Activated CD4-positive, alpha-beta memory T cell treated with anti-CD3 and anti-CD28 coated beads, Interleukin-2, amount 10 ng/mL, durations not matched to agents 7 days and 5 days (primary cell): ENCODE results near the gene PRKG2. TPM values are rescaled to one million over a fixed set of nuclear protein-coding genes. Genes with fewer than 3 reads are reported as not detected.
"Not testable (repeated sequence)": the region's sequence is repeated elsewhere in the genome, so short reads cannot be mapped to it uniquely, and the experiment has no call there.

ENCODE experiments used
- CTCF ChIA-PET: fragments of 350-600 bp; sonication (Branson Sonifier 250); formaldehyde crosslinking; loops from one replicate; lab custom pipeline; 2021; ENCODE audit warnings: antibody characterized with exemption, inconsistent platforms; lab: Charles Lee
- POLR2A ChIA-PET: fragments of 350-600 bp; sonication (Branson Sonifier 250); formaldehyde crosslinking; loops from one replicate; lab custom pipeline; 2021; ENCODE audit warnings: antibody characterized with exemption; lab: Charles Lee
- DNase-seq: peaks from one replicate; pipeline ENCODE4 v3.0.0-alpha.2; 2020
- H3K27ac Mint-ChIP-seq: one replicate; pipeline ENCODE4 v1.8.0; 2021; ENCODE audit warnings: mild to moderate bottlenecking, mixed read lengths
- H3K27me3 Mint-ChIP-seq: one replicate; pipeline ENCODE4 v1.8.0; 2021; ENCODE audit warnings: mixed read lengths
- H3K36me3 Mint-ChIP-seq: one replicate; pipeline ENCODE4 v1.8.0; 2021; ENCODE audit warnings: low read depth, mixed read lengths
- H3K4me1 Mint-ChIP-seq: one replicate; pipeline ENCODE4 v1.8.0; 2021; ENCODE audit warnings: mixed read lengths
- H3K4me3 Mint-ChIP-seq: one replicate; pipeline ENCODE4 v1.8.0; 2021; ENCODE audit warnings: mild to moderate bottlenecking, mixed read lengths
- H3K9me3 Mint-ChIP-seq: one replicate; pipeline ENCODE4 v1.8.0; 2021; ENCODE audit warnings: mixed read lengths
- total RNA-seq, 2 experiments: library from RNA; stranded (reverse); gene quantifications; one replicate each; pipeline ENCODE4 v1.2.3, GENCODE V29; 2021

Gene PRKG2
- total RNA-seq, 2 experiments from 2014 or later: 0.60 to 0.63 TPM

- Mint-ChIP-seq H3K4me1 (no peaks in the 10 kb centered on the region), H3K9me3 (peaks cover 14% of the 10 kb centered on the region), H3K4me3 (no peak overlapping the region), H3K36me3 (no peaks in the 10 kb centered on the region), H3K27ac (no peak overlapping the region), H3K27me3 (no peaks in the 10 kb centered on the region)
- POLR2A ChIA-PET: no interaction called here
- CTCF ChIA-PET: no interaction called here
- DNase-seq: no peak
These were observed 12.9 kb upstream of the PRKG2 start for GRCh38 chr4:81227968-81228367.

DNA sequence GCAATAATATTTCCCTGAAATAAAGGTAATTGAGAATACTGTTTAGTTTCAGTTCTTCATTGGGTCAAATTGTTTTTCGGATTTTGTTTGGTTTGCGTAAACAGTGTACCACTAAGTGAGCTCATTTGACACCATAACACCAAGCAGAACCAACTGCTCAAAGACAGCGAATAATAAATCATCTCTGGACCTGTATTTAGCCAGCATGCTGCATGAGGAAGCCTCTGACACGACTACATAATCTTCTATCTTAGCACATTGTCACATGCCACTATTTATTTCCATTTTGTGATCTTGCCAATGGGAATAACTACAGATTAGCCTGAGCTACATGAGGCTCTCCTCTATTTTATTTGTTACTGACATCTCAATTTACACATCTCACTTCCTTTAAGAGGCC lies 12.1 kb upstream of the PRKG2 start:
- Mint-ChIP-seq H3K36me3 (no peaks in the 10 kb centered on the region), H3K4me1 (no peaks in the 10 kb centered on the region), H3K9me3 (peaks cover 10% of the 10 kb centered on the region), H3K27ac (no peak overlapping the region), H3K4me3 (no peak overlapping the region), H3K27me3 (no peaks in the 10 kb centered on the region)
- DNase-seq: no peak
- ChIA-PET CTCF (no interaction called here), POLR2A (no interaction called here)

- ChIA-PET POLR2A (no interaction called here), CTCF (no interaction called here)
- no peaks in the 10 kb centered on the region for H3K4me1 Mint-ChIP-seq
- no peaks in the 10 kb centered on the region for H3K36me3 Mint-ChIP-seq
- H3K9me3 Mint-ChIP-seq: no peaks in the 10 kb centered on the region
- DNase-seq: no peak
- no peak overlapping the region for H3K4me3 Mint-ChIP-seq
- H3K27me3 Mint-ChIP-seq: peaks cover 4% of the 10 kb centered on the region
- H3K27ac Mint-ChIP-seq: no peak overlapping the region
These were observed 10.2 kb upstream of the PRKG2 start for GRCh38 chr4:81225252-81225651.

- H3K27ac Mint-ChIP-seq, H3K9me3 Mint-ChIP-seq, DNase-seq, CTCF ChIA-PET, POLR2A ChIA-PET, H3K36me3 Mint-ChIP-seq, H3K27me3 Mint-ChIP-seq, H3K4me1 Mint-ChIP-seq, H3K4me3 Mint-ChIP-seq: not testable (repeated sequence)
These were observed 7.1 kb upstream of the PRKG2 start for GRCh38 chr4:81222082-81222472.

DNA sequence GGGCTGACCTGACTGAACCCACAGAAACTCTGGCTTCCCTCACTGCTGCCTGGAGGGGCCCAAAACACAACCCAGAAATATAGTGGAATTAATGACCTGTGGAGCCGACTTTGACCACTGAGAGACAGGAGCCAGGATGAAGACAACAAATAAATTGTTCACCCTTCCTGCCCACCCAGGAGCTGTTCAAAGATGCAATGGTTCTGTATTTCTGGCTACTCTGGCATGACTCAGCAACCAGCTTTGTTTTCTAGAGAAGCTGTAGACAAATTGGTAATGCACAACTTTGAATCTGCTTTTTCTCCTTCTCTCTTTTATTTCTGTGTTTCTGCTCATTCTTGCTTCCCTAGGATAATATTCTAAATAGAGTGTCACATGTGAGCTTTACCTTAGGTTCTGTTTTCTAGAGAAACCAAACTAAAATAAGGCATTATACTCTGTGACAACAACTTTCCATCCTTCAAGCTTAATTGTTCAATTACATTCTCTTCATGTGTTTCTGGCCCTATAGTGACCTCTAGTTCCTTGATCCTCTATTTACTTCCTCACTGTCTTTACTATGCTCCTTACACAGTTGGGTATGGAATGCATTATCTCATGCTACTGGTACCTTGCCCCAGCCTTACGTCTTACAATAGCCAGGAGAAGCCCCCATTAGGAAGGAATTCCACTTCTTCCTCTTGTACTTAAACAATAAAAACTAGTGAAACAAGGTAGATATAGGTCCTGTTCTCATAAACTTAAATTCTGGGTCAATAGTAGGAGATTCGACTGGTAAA lies 6.5 kb upstream of the PRKG2 start:
- CTCF ChIA-PET: no interaction called here
- no peaks in the 10 kb centered on the region for H3K9me3 Mint-ChIP-seq

GRCh38 chr4:81220271-81220670 lies 5.2 kb upstream of the PRKG2 start:
- ChIA-PET POLR2A (no interaction called here), CTCF (no interaction called here)
- Mint-ChIP-seq H3K9me3 (no peaks in the 10 kb centered on the region), H3K27me3 (peaks cover 22% of the 10 kb centered on the region), H3K4me1 (peaks cover 3% of the 10 kb centered on the region), H3K4me3 (no peak overlapping the region), H3K36me3 (no peaks in the 10 kb centered on the region), H3K27ac (no peak overlapping the region)
- DNase-seq: no peak

More for the DNA sequence above, 6.5 kb upstream of the PRKG2 start:
- Mint-ChIP-seq H3K27me3 (peaks cover 12% of the 10 kb centered on the region), H3K4me3 (no peak overlapping the region), H3K36me3 (no peaks in the 10 kb centered on the region), H3K4me1 (no peaks in the 10 kb centered on the region), H3K27ac (no peak overlapping the region)
- no peak for DNase-seq
- POLR2A ChIA-PET: no interaction called here

GRCh38 chr4:81218206-81218605 lies 3.2 kb upstream of the PRKG2 start:
- H3K4me3 Mint-ChIP-seq: no peak overlapping the region
- no peaks in the 10 kb centered on the region for H3K9me3 Mint-ChIP-seq
- no peaks in the 10 kb centered on the region for H3K36me3 Mint-ChIP-seq
- H3K27ac Mint-ChIP-seq: no peak overlapping the region
- peaks cover 11% of the 10 kb centered on the region for H3K4me1 Mint-ChIP-seq
- ChIA-PET CTCF (interaction anchor here (1.2 kb wide), 1 partner anchor 148 kb away, joined by 3 read pairs; no protein-coding TSS in a partner anchor), POLR2A (no interaction called here)
- DNase-seq: no peak
- peaks cover 24% of the 10 kb centered on the region for H3K27me3 Mint-ChIP-seq

GRCh38 chr4:81217779-81218178 lies 2.8 kb upstream of the PRKG2 start:
- no peak for DNase-seq
- H3K36me3 Mint-ChIP-seq: no peaks in the 10 kb centered on the region
- peaks cover 11% of the 10 kb centered on the region for H3K4me1 Mint-ChIP-seq
- no peaks in the 10 kb centered on the region for H3K9me3 Mint-ChIP-seq
- H3K27ac Mint-ChIP-seq: no peak overlapping the region
- H3K4me3 Mint-ChIP-seq: no peak overlapping the region
- POLR2A ChIA-PET: no interaction called here
- H3K27me3 Mint-ChIP-seq: peaks cover 24% of the 10 kb centered on the region
- CTCF ChIA-PET: no interaction called here

GRCh38 chr4:81215931-81216330 lies 909 bp upstream of the PRKG2 start:
- CTCF ChIA-PET: no interaction called here
- POLR2A ChIA-PET: no interaction called here
- H3K36me3 Mint-ChIP-seq: no peaks in the 10 kb centered on the region
- H3K9me3 Mint-ChIP-seq: no peaks in the 10 kb centered on the region
- peaks cover 11% of the 10 kb centered on the region for H3K4me1 Mint-ChIP-seq
- no peak overlapping the region for H3K4me3 Mint-ChIP-seq
- H3K27me3 Mint-ChIP-seq: peaks cover 27% of the 10 kb centered on the region
- H3K27ac Mint-ChIP-seq: no peak overlapping the region
- no peak for DNase-seq

GRCh38 chr4:81214144-81214880 lies 710 bp downstream of the PRKG2 start:
- Mint-ChIP-seq H3K27ac (no peak overlapping the region), H3K36me3 (no peaks in the 10 kb centered on the region), H3K4me1 (peaks cover 11% of the 10 kb centered on the region), H3K4me3 (peak overlapping the region; percentile 64), H3K9me3 (peaks cover under 1% of the 10 kb centered on the region), H3K27me3 (peaks cover 29% of the 10 kb centered on the region)
- ChIA-PET POLR2A (interaction anchor here (0.6 kb wide), 1 partner anchor 15 kb away, joined by 3 read pairs; no protein-coding TSS in a partner anchor), CTCF (interaction anchor here (0.7 kb wide), 1 partner anchor 150 kb away, joined by 3 read pairs; no protein-coding TSS in a partner anchor)
- DNase-seq: no peak

DNA sequence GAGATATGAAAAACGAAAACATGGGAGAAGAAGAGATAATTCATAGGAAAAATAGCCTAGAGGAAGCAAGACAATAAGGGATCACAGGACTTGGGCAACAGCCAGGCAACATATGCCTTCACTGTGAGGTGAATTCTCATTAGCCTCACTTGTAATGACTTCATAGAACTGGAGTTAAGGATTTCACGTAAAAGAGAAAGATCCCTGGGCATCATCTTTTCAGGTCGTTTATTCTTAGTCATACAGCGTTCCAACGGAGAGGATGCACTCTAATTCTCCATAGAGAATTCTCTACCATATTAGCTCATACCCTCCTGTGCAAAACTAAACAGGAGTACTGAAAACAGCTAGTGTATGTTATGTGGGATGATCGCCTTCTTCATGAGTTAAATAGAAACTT lies 1.4 kb downstream of the PRKG2 start:
- H3K4me1 Mint-ChIP-seq: peaks cover 11% of the 10 kb centered on the region
- peaks cover 29% of the 10 kb centered on the region for H3K27me3 Mint-ChIP-seq
- H3K9me3 Mint-ChIP-seq: peaks cover 2% of the 10 kb centered on the region
- no peak overlapping the region for H3K4me3 Mint-ChIP-seq
- CTCF ChIA-PET: no interaction called here
- no peaks in the 10 kb centered on the region for H3K36me3 Mint-ChIP-seq
- POLR2A ChIA-PET: no interaction called here
- H3K27ac Mint-ChIP-seq: no peak overlapping the region
- no peak for DNase-seq

DNA sequence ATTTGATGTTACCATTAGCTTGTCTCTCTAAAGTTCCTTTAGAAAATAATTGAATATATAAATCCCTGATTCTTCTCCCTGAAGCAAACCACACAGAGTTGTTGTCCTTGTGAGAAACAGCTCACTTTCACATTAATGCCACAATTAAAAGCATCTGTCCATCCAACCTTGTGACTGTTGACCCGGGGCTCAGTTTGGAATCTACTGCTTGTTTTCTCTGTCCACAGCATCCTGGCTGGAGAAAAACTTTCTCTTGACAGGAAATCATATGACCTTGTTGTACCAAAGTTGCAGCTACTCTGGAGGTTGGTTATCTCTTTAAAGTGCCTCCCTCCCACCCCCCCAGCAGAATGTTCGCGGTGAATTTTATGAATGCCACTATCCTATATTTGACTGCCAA lies 3.1 kb downstream of the PRKG2 start:
- Mint-ChIP-seq H3K27ac (no peak overlapping the region), H3K9me3 (peaks cover 2% of the 10 kb centered on the region), H3K4me1 (peaks cover 11% of the 10 kb centered on the region), H3K27me3 (peaks cover 29% of the 10 kb centered on the region), H3K4me3 (no peak overlapping the region), H3K36me3 (no peaks in the 10 kb centered on the region)
- DNase-seq: no peak
- ChIA-PET CTCF (no interaction called here), POLR2A (no interaction called here)

- H3K36me3 Mint-ChIP-seq: no peaks in the 10 kb centered on the region
- CTCF ChIA-PET: no interaction called here
- H3K4me3 Mint-ChIP-seq: no peak overlapping the region
- H3K4me1 Mint-ChIP-seq: no peaks in the 10 kb centered on the region
- POLR2A ChIA-PET: no interaction called here
- no peak for DNase-seq
- peaks cover 17% of the 10 kb centered on the region for H3K27me3 Mint-ChIP-seq
- H3K9me3 Mint-ChIP-seq: peaks cover 2% of the 10 kb centered on the region
- H3K27ac Mint-ChIP-seq: no peak overlapping the region
These were observed 7.2 kb downstream of the PRKG2 start for GRCh38 chr4:81207828-81208227.
